ENCODE data around the gene IQCF6. TPM values are rescaled to one million over a fixed set of nuclear protein-coding genes. Genes with fewer than 3 reads are reported as not detected.

Gene IQCF6
- total RNA-seq, 1 experiment from 2014 or later = not detected

DNA sequence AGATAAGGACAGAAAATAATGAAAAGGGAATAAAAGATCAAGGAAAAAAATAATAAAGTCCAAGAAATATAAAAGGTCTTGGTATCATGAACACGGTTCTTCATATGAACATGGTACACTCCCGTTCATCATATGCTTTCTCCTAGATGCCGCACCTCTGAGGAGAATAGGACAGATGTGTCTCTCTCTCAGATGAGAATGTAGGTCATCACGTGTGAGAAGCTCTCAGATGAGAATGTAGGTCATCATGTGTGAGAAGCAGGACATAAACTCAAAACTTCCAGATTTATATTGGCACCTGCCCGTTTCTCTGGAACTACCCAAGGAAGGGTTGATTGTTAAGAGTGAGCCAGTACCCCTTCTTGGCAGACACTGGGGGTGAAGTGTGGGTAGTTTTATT lies 29.9 kb upstream of the IQCF6 start:
- no TSS peak for BruUV-seq (replicated peaks)
- POLR2A ChIA-PET (ENCODE audit: low non-redundant PET) = no interaction called here
- H3K27ac ChIP-seq (ENCODE audit: low read depth, low read length, poor library complexity, severe bottlenecking) = no peak overlapping the region
- H3K27me3 ChIP-seq (replicated peaks; ENCODE audit: insufficient read depth, low read depth, low read length, poor library complexity) = no peaks in the 10 kb centered on the region
- H3K4me1 ChIP-seq (ENCODE audit: insufficient read depth, low read length, poor library complexity, severe bottlenecking) = no peaks in the 10 kb centered on the region
- no peak for DNase-seq (ENCODE audit: low spot score)
- CTCF ChIA-PET = no interaction called here
- H3K4me3 ChIP-seq (ENCODE audit: low read depth, low read length, poor library complexity, severe bottlenecking) = no peak overlapping the region
- H3K36me3 ChIP-seq (ENCODE audit: insufficient read depth, low read length, poor library complexity, severe bottlenecking) = no peaks in the 10 kb centered on the region
- intact Hi-C loops (cut with micrococcal nuclease; ENCODE audit: unreplicated experiment) = no loop called here
- no peak for TF ChIP-seq EZH2 (IDR thresholded peaks at IDR 0.05; ENCODE audit: borderline replicate concordance, low read depth, low read length, poor library complexity, severe bottlenecking)
- TF ChIP-seq, protein P1, sequence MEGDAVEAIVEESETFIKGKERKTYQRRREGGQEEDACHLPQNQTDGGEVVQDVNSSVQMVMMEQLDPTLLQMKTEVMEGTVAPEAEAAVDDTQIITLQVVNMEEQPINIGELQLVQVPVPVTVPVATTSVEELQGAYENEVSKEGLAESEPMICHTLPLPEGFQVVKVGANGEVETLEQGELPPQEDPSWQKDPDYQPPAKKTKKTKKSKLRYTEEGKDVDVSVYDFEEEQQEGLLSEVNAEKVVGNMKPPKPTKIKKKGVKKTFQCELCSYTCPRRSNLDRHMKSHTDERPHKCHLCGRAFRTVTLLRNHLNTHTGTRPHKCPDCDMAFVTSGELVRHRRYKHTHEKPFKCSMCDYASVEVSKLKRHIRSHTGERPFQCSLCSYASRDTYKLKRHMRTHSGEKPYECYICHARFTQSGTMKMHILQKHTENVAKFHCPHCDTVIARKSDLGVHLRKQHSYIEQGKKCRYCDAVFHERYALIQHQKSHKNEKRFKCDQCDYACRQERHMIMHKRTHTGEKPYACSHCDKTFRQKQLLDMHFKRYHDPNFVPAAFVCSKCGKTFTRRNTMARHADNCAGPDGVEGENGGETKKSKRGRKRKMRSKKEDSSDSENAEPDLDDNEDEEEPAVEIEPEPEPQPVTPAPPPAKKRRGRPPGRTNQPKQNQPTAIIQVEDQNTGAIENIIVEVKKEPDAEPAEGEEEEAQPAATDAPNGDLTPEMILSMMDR (conservative IDR thresholded peaks at IDR 0.05; ENCODE audit: low read depth, low read length) = no peak
- no peaks in the 10 kb centered on the region for H3K9me3 ChIP-seq (ENCODE audit: low read depth, low read length, poor library complexity, severe bottlenecking)

DNA sequence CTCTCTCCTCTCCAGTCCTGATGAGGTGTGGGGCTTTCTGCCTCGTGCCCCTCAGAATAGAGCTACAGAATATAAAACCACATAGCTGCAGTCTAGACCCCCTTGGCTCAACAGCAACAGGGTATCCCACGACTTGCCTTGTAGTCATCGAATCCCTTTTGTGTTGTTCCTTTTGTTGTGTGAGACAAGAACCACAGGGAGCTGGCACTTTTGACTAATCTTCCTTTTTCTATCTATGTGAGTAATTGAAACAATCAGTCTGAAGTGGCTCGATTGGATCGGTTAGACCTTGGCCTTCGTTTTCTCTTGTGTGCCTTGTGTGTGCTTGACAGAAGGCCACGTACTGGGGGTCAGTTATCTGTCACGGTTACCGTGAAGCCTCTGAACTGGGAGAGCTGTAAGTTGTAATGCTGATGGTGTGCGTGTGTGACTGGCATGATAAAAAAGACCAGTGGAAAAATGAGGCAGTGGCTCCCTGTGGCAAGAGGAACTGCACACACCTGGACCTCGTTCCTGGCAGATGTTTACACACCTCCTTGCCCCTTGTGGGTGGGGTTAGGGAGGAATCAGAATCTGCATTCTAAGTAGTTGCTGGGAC lies 23.2 kb upstream of the IQCF6 start:
- TF ChIP-seq, protein P1 (conservative IDR thresholded peaks at IDR 0.05; ENCODE audit: low read depth, low read length) = no peak
- no peak for TF ChIP-seq EZH2 (IDR thresholded peaks at IDR 0.05; ENCODE audit: borderline replicate concordance, low read depth, low read length, poor library complexity, severe bottlenecking)
- no peak for DNase-seq (ENCODE audit: low spot score)
- Histone ChIP-seq H3K27me3 (replicated peaks; ENCODE audit: insufficient read depth, low read depth, low read length, poor library complexity) (no peaks in the 10 kb centered on the region), H3K4me1 (ENCODE audit: insufficient read depth, low read length, poor library complexity, severe bottlenecking) (no peaks in the 10 kb centered on the region), H3K9me3 (ENCODE audit: low read depth, low read length, poor library complexity, severe bottlenecking) (no peaks in the 10 kb centered on the region), H3K4me3 (ENCODE audit: low read depth, low read length, poor library complexity, severe bottlenecking) (no peak overlapping the region), H3K36me3 (ENCODE audit: insufficient read depth, low read length, poor library complexity, severe bottlenecking) (no peaks in the 10 kb centered on the region), H3K27ac (ENCODE audit: low read depth, low read length, poor library complexity, severe bottlenecking) (no peak overlapping the region)
- CTCF ChIA-PET = no interaction called here
- BruUV-seq (replicated peaks) = no TSS peak
- intact Hi-C loops (cut with micrococcal nuclease; ENCODE audit: unreplicated experiment) = no loop called here
- POLR2A ChIA-PET (ENCODE audit: low non-redundant PET) = no interaction called here

DNA sequence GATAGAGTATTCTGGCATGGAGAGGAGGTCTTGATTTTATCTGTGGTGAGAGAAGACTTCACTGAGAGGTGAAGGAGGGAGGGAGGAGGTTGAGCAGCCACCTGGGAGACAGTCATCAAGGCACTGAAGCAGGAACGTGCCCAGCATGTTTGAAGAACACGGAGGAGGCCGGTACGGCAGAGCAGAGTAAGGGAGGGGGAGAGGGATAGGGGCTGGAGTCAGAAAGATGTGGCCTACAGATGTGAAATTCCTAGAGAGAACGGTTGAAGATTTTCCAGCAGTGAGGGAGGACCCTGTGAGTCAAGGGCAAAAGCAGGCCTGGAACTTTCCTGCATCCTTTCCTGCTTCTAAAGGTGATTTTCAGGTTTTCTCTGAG lies 21.7 kb upstream of the IQCF6 start:
- no peak for TF ChIP-seq EZH2 (IDR thresholded peaks at IDR 0.05; ENCODE audit: borderline replicate concordance, low read depth, low read length, poor library complexity, severe bottlenecking)
- TF ChIP-seq, protein P1 (conservative IDR thresholded peaks at IDR 0.05; ENCODE audit: low read depth, low read length) = no peak
- CTCF ChIA-PET = no interaction called here
- Histone ChIP-seq H3K4me1 (ENCODE audit: insufficient read depth, low read length, poor library complexity, severe bottlenecking) (no peaks in the 10 kb centered on the region), H3K36me3 (ENCODE audit: insufficient read depth, low read length, poor library complexity, severe bottlenecking) (no peaks in the 10 kb centered on the region), H3K27me3 (replicated peaks; ENCODE audit: insufficient read depth, low read depth, low read length, poor library complexity) (no peaks in the 10 kb centered on the region), H3K9me3 (ENCODE audit: low read depth, low read length, poor library complexity, severe bottlenecking) (no peaks in the 10 kb centered on the region), H3K4me3 (ENCODE audit: low read depth, low read length, poor library complexity, severe bottlenecking) (no peak overlapping the region), H3K27ac (ENCODE audit: low read depth, low read length, poor library complexity, severe bottlenecking) (no peak overlapping the region)
- DNase-seq (ENCODE audit: low spot score) = no peak
- intact Hi-C loops (cut with micrococcal nuclease; ENCODE audit: unreplicated experiment) = no loop called here
- POLR2A ChIA-PET (ENCODE audit: low non-redundant PET) = no interaction called here
- no TSS peak for BruUV-seq (replicated peaks)
